ENCODE measurements around the gene SEMA6A. TPM values are rescaled to one million over a fixed set of nuclear protein-coding genes. Genes with fewer than 3 reads are reported as not detected.

The SEMA6A gene
- total RNA-seq, 1 experiment from 2014 or later = 406 TPM

- TF ChIP-seq ZNF423 (CRISPR knock-in tag; IDR thresholded peaks at IDR 0.05) = no peak
- no peak for TF ChIP-seq AR (CRISPR knock-in tag; IDR thresholded peaks at IDR 0.05)
- no peak for TF ChIP-seq CREM (CRISPR knock-in tag; IDR thresholded peaks at IDR 0.05)
- H3K27ac Mint-ChIP-seq = no peak overlapping the region; the same call in 1 of the 2 replicates
- H3K27me3 Mint-ChIP-seq (ENCODE audit: low read depth) = no peaks in the 10 kb centered on the region
- CTCF ChIA-PET = no interaction called here
- DNase-seq (ENCODE audit: low spot score) (no peak), ATAC-seq (no peak)
- POLR2A ChIA-PET = no interaction called here
- no peaks in the 10 kb centered on the region for H3K9me3 Mint-ChIP-seq
- no peak overlapping the region for H3K4me3 Mint-ChIP-seq
- peaks cover 72% of the 10 kb centered on the region for H3K36me3 Mint-ChIP-seq
- H3K4me1 Mint-ChIP-seq = peaks cover 39% of the 10 kb centered on the region
Measured at GRCh38 chr5:116462500-116462899, 112.1 kb downstream of the SEMA6A start.

GRCh38 chr5:116459301-116459700 lies 115.3 kb downstream of the SEMA6A start:
- CTCF ChIA-PET = no interaction called here
- H3K9me3 Mint-ChIP-seq = no peaks in the 10 kb centered on the region
- peak overlapping the region; percentile 71 for H3K27ac Mint-ChIP-seq
- no peak overlapping the region for H3K4me3 Mint-ChIP-seq
- peaks cover 48% of the 10 kb centered on the region for H3K4me1 Mint-ChIP-seq
- peaks cover 58% of the 10 kb centered on the region for H3K36me3 Mint-ChIP-seq
- H3K27me3 Mint-ChIP-seq (ENCODE audit: low read depth) = no peaks in the 10 kb centered on the region
- ATAC-seq (no peak; the same call in 1 of the 2 replicates), DNase-seq (ENCODE audit: low spot score) (no peak)
- POLR2A ChIA-PET = no interaction called here
- TF ChIP-seq ZNF121 (CRISPR knock-in tag; IDR thresholded peaks at IDR 0.05) (no peak), FOXJ3 (CRISPR knock-in tag; IDR thresholded peaks at IDR 0.05; ENCODE audit: borderline replicate concordance) (no peak), GRHL2 (CRISPR knock-in tag; IDR thresholded peaks at IDR 0.05; ENCODE audit: insufficient replicate concordance, severe bottlenecking) (no peak), JUN (CRISPR knock-in tag; IDR thresholded peaks at IDR 0.05) (no peak), ATF3 (CRISPR knock-in tag; conservative IDR thresholded peaks at IDR 0.05) (no peak), FOXP1 (CRISPR knock-in tag; IDR thresholded peaks at IDR 0.05; ENCODE audit: borderline replicate concordance) (no peak), ZNF425 (CRISPR knock-in tag; conservative IDR thresholded peaks at IDR 0.05) (no peak), EMX1 (CRISPR knock-in tag; IDR thresholded peaks at IDR 0.05) (no peak), ZNF396 (CRISPR knock-in tag; IDR thresholded peaks at IDR 0.05; ENCODE audit: borderline replicate concordance) (no peak), ZNF512 (CRISPR knock-in tag; IDR thresholded peaks at IDR 0.05; ENCODE audit: borderline replicate concordance) (no peak), RORB (CRISPR knock-in tag; IDR thresholded peaks at IDR 0.05) (no peak), FOXP4 (CRISPR knock-in tag; IDR thresholded peaks at IDR 0.05) (no peak), E2F1 (CRISPR knock-in tag; IDR thresholded peaks at IDR 0.05) (no peak), AFF4 (CRISPR knock-in tag; IDR thresholded peaks at IDR 0.05; ENCODE audit: borderline replicate concordance) (no peak), ESRRA (CRISPR knock-in tag; IDR thresholded peaks at IDR 0.05; ENCODE audit: borderline replicate concordance) (no peak), SP1 (CRISPR knock-in tag; conservative IDR thresholded peaks at IDR 0.05) (no peak), PRRX2 (CRISPR knock-in tag; IDR thresholded peaks at IDR 0.05) (no peak)
